ENCODE results near the gene CRYBB2. TPM values are rescaled to one million over a fixed set of nuclear protein-coding genes. Genes with fewer than 3 reads are reported as not detected.

Gene CRYBB2
- polyA plus RNA-seq, 3 donors = not detected

- H3K9me3 Mint-ChIP-seq = peaks cover 4 to 23% (median 11%) of the 10 kb centered on the region in 7 donors
- Histone ChIP-seq H3K9me3 (replicated peaks in 1 of 2; ENCODE audit: control insufficient read depth in 1 of 2, insufficient read depth in 1 of 2, low read length in 2 of 2) (peaks cover 7 to 15% of the 10 kb centered on the region in 2 donors), H3K4me3 (replicated peaks in 1 of 3; ENCODE audit: low read depth in 2 of 3, low read length in 3 of 3) (no peak overlapping the region), H3K9ac (ENCODE audit: insufficient read depth, low read length, poor library complexity, severe bottlenecking) (no peak overlapping the region), H4K20me1 (ENCODE audit: insufficient read depth, low read length) (no peaks in the 10 kb centered on the region), H3K4me2 (replicated peaks; ENCODE audit: extremely low read depth, low read length, poor library complexity, severe bottlenecking) (no peak overlapping the region), H2AFZ (ENCODE audit: insufficient read depth, low read depth, low read length, poor library complexity, severe bottlenecking) (no peak overlapping the region), H3K4me1 (ENCODE audit: control insufficient read depth in 1 of 2, insufficient read depth in 2 of 2, low read length in 2 of 2) (no peaks in the 10 kb centered on the region), H3K27ac (ENCODE audit: low read depth in 1 of 2, low read length in 2 of 2) (no peak overlapping the region), H3K27me3 (ENCODE audit: control insufficient read depth in 2 of 2, insufficient read depth in 2 of 2, low read length in 2 of 2) (no peaks in the 10 kb centered on the region), H3K79me2 (ENCODE audit: insufficient read depth, low read length) (no peaks in the 10 kb centered on the region), H3K36me3 (replicated peaks in 1 of 2; ENCODE audit: control insufficient read depth in 1 of 2, insufficient read depth in 2 of 2, low read length in 2 of 2) (no peaks in the 10 kb centered on the region)
- no peak overlapping the region for H3K27ac Mint-ChIP-seq
- no peak overlapping the region for H3K4me3 Mint-ChIP-seq
- H3K27me3 Mint-ChIP-seq (ENCODE audit: low read depth in 3 of 3) = peaks cover 0 to 5% (median 2%) of the 10 kb centered on the region in 3 donors
- no peaks in the 10 kb centered on the region for H3K36me3 Mint-ChIP-seq
- no peak for TF ChIP-seq CTCF (IDR thresholded peaks at IDR 0.05)
- intact Hi-C loops (cut with micrococcal nuclease) = no loop called here
- DNase-seq = no peak
- H3K4me1 Mint-ChIP-seq = no peaks in the 10 kb centered on the region
- WGBS (ENCODE audit: insufficient coverage) = no CpG with 5 or more reads among the region's 3 CpGs
Measured at GRCh38 chr22:25176799-25177198, 42.6 kb upstream of the CRYBB2 start.

GRCh38 chr22:25177226-25177625 lies 42.2 kb upstream of the CRYBB2 start:
- no peak overlapping the region for H2AFZ ChIP-seq (ENCODE audit: insufficient read depth, low read depth, low read length, poor library complexity, severe bottlenecking)
- H3K27me3 Mint-ChIP-seq (ENCODE audit: low read depth in 3 of 3) = peaks cover 0 to 5% (median 2%) of the 10 kb centered on the region in 3 donors
- peaks cover 7 to 15% of the 10 kb centered on the region in 2 donors for H3K9me3 ChIP-seq (replicated peaks in 1 of 2; ENCODE audit: control insufficient read depth in 1 of 2, insufficient read depth in 1 of 2, low read length in 2 of 2)
- H3K27ac Mint-ChIP-seq = no peak overlapping the region
- no peak for TF ChIP-seq CTCF (IDR thresholded peaks at IDR 0.05)
- no peaks in the 10 kb centered on the region for H3K36me3 ChIP-seq (replicated peaks in 1 of 2; ENCODE audit: control insufficient read depth in 1 of 2, insufficient read depth in 2 of 2, low read length in 2 of 2)
- no peak overlapping the region for H3K4me3 Mint-ChIP-seq
- no peak for DNase-seq
- no peak overlapping the region for H3K9ac ChIP-seq (ENCODE audit: insufficient read depth, low read length, poor library complexity, severe bottlenecking)
- H3K4me2 ChIP-seq (replicated peaks; ENCODE audit: extremely low read depth, low read length, poor library complexity, severe bottlenecking) = no peak overlapping the region
- no peak overlapping the region for H3K27ac ChIP-seq (ENCODE audit: low read depth in 1 of 2, low read length in 2 of 2)
- intact Hi-C loops (cut with micrococcal nuclease) = no loop called here
- no peaks in the 10 kb centered on the region for H3K79me2 ChIP-seq (ENCODE audit: insufficient read depth, low read length)
- H3K4me3 ChIP-seq (replicated peaks in 1 of 3; ENCODE audit: low read depth in 2 of 3, low read length in 3 of 3) = no peak overlapping the region
- H3K4me1 ChIP-seq (ENCODE audit: control insufficient read depth in 1 of 2, insufficient read depth in 2 of 2, low read length in 2 of 2) = no peaks in the 10 kb centered on the region
- H3K27me3 ChIP-seq (ENCODE audit: control insufficient read depth in 2 of 2, insufficient read depth in 2 of 2, low read length in 2 of 2) = no peaks in the 10 kb centered on the region
- H4K20me1 ChIP-seq (ENCODE audit: insufficient read depth, low read length) = no peaks in the 10 kb centered on the region
- H3K36me3 Mint-ChIP-seq = no peaks in the 10 kb centered on the region
- WGBS (ENCODE audit: insufficient coverage) = 98% methylated on average over 10 of the region's 13 CpGs
- peaks cover 4 to 26% (median 12%) of the 10 kb centered on the region in 7 donors for H3K9me3 Mint-ChIP-seq
- H3K4me1 Mint-ChIP-seq = no peaks in the 10 kb centered on the region
